Activated T-cell treated with anti-CD3 and anti-CD28 coated beads, Interleukin-2, amount 50 U/mL, for 24 hours (primary cell): ENCODE data around the gene NOS3.

Source experiments
- DNase-seq: peaks from one replicate; pipeline ENCODE4 v3.0.0-alpha.2; 2020
- H3K27ac Mint-ChIP-seq: 2 replicates; pipeline ENCODE4 v1.8.0; 2020; ENCODE audit warnings: mild to moderate bottlenecking, mixed read lengths
- H3K27me3 Mint-ChIP-seq: 2 replicates; pipeline ENCODE4 v1.8.0; 2020; ENCODE audit warnings: mixed read lengths
- H3K36me3 Mint-ChIP-seq: 2 replicates; pipeline ENCODE4 v1.8.0; 2020; ENCODE audit warnings: low read depth, mixed read lengths
- H3K4me1 Mint-ChIP-seq: 2 replicates; pipeline ENCODE4 v1.8.0; 2020; ENCODE audit warnings: low read depth, mixed read lengths
- H3K4me3 Mint-ChIP-seq: 2 replicates; pipeline ENCODE4 v1.8.0; 2020; ENCODE audit warnings: mild to moderate bottlenecking, moderate library complexity, mixed read lengths
- H3K9me3 Mint-ChIP-seq: 2 replicates; pipeline ENCODE4 v1.8.0; 2020; ENCODE audit warnings: mixed read lengths

Gene NOS3

DNA sequence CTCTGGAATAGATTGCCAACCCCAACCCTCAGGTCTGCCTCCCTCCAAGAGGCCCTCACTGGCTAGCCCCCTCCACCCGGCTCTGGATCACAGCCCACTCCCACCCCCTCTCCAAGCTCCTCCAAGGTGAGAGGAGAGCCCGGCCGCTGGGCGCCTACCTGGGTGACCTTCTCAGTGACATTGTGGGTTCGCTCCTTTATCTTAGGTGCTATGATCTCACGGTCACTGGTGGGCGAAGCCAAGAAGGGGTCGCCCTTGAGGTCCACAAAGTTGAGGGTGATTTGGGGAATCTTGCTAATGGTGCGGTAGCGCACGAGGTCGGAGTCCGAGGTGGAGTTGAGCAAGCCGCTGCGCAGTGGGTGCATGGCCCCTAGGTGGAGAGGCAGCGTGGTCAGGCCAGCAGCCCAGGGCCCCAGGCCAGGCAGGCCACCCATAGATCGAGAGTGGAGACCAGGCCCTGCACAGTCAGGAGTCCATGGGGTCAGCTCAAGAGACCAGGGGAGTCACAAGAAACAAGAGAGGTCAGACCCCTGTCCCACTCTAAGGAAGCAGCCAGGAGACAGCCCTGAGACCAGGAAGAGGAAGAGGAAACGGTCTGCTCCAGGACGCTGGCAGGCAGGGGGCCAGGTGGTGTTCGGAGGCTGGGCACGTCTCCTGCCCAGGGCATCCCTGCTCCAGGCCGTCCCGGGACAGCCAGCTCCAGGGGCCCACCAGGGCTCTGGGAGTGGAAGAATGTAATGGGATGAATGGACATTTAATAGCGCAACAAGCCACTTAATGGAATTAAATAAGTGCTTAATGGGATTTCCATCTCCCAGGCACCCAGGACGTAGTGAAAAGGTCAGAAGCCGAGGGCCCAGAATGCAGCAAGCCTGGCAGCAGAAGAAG lies 33.4 kb upstream of the NOS3 start:
- H3K4me3 Mint-ChIP-seq = no peak overlapping the region
- H3K4me1 Mint-ChIP-seq = peaks cover 8% of the 10 kb centered on the region
- H3K27me3 Mint-ChIP-seq = peaks cover 52% of the 10 kb centered on the region
- no peak overlapping the region for H3K27ac Mint-ChIP-seq
- H3K36me3 Mint-ChIP-seq = no peaks in the 10 kb centered on the region
- no peak for DNase-seq
- H3K9me3 Mint-ChIP-seq = no peaks in the 10 kb centered on the region

DNA sequence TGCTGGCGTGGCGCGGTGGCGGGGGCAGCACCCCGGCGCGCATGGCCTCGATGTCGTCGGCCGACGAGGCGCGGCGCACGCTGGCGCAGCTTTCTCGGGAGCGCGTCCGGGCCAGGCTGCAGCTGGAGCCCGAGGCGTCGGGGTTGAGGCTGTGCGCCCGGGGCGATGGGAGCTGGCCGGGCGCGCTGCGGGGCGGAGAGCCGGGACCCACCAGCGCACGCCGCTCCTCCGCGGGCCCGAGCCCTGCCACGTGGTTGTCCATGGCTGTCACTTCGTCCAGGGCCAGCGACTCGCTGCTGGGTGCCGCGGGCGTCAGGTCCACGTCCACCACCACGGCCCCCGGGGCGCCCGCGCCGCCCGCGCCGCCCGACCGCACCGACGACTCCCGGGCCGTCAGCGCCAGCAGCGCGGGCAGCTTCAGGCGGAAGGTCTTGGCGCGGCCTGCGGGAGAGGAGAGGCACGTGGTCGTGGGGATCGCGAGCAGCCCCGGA lies 32.7 kb upstream of the NOS3 start:
- H3K36me3 Mint-ChIP-seq = no peaks in the 10 kb centered on the region
- H3K4me3 Mint-ChIP-seq = no peak overlapping the region
- no peaks in the 10 kb centered on the region for H3K9me3 Mint-ChIP-seq
- peaks cover 54% of the 10 kb centered on the region for H3K27me3 Mint-ChIP-seq
- H3K4me1 Mint-ChIP-seq = peaks cover 8% of the 10 kb centered on the region
- H3K27ac Mint-ChIP-seq = no peak overlapping the region
- no peak for DNase-seq

DNA sequence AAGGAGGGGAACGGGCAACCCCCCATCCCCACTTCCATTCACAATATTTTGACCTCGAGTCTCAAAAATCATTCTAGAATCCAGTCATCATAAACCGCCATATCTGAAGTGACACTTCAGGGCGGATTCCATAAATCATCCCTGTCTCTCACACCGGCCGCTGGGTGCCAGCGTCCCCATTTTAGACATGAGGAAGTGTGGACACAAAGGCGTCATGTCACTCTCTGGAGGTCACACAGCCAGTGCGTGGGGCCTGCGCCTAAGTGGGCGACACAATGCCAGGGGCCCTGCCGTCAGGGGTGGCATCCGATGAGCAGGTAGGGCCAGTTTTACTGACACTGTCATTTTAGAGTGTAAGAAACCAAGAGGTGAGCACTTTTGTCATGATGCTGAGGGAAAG lies 32.2 kb upstream of the NOS3 start:
- no peak overlapping the region for H3K4me3 Mint-ChIP-seq
- no peaks in the 10 kb centered on the region for H3K36me3 Mint-ChIP-seq
- H3K27me3 Mint-ChIP-seq = peaks cover 54% of the 10 kb centered on the region
- H3K9me3 Mint-ChIP-seq = no peaks in the 10 kb centered on the region
- no peak for DNase-seq
- H3K4me1 Mint-ChIP-seq = peaks cover 8% of the 10 kb centered on the region
- H3K27ac Mint-ChIP-seq = no peak overlapping the region

DNA sequence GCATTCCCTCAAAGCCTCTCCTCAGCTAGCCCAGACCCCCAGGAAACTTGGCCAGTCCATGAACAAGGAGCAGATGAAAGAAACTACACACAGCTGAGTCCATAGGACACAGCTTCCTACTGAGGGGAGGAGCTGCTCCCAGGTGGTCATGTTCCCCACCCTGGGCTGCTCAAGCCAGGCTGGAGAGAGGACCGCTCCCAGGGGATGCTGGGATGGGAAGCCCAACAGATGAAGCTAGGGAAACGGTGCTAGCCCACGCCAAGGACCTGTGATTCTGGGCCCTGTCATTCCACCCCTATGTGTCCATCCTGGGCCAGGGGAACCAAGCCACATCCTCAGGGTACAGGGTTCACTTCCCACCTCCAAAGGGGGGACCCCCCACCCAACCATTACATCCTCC lies 31.7 kb upstream of the NOS3 start:
- Mint-ChIP-seq H3K9me3 (no peaks in the 10 kb centered on the region), H3K27me3 (peaks cover 54% of the 10 kb centered on the region), H3K27ac (no peak overlapping the region), H3K36me3 (no peaks in the 10 kb centered on the region), H3K4me3 (no peak overlapping the region), H3K4me1 (peaks cover 8% of the 10 kb centered on the region)
- DNase-seq = no peak

DNA sequence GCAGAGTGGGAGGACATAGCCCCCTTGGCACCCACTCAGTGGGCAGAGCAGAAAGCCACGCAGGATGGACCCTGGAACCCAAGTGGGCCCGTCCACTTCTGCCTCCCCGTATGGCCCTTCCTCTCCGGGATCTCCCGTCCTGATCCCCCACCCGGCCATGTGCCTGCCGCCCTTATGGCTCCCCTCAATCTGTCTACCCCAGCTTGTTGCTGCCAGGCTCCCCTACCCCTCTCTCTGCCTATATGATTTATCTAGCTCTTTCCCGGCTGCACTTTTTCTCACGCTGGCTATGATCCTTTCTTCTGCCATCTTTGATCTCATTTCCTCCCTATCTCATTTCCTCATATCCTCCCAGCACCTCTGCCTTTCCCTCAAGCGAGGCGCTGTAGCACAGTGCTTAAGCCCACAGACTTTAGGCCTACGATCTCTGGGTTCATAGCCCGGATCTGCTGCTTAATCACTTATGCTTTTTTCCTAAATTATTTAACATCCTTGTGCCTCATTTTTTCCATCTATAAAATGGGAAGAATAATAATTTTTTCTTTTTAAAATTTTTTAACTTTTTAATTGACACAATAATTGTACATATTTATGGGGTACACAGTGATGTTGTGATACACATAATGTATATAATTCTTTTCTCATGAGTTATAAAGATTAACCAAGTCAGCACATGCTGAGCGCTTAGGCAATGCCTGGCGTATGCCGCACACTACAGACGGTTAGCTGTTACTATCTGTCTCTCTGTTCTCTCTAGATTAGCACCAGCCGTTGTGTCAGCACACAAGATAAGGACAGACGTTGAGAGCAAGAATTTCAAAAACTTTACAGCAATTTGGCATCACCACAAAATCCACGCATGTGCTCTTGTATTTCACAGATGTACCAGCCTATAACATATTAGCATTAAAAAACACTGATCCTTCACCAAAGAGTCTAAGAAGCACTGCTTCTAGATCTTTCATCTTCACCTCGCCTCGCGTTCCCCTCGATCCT lies 30.8 kb upstream of the NOS3 start:
- H3K27ac Mint-ChIP-seq = no peak overlapping the region
- DNase-seq = no peak
- no peaks in the 10 kb centered on the region for H3K9me3 Mint-ChIP-seq
- H3K27me3 Mint-ChIP-seq = peaks cover 46% of the 10 kb centered on the region
- no peaks in the 10 kb centered on the region for H3K36me3 Mint-ChIP-seq
- no peak overlapping the region for H3K4me3 Mint-ChIP-seq
- H3K4me1 Mint-ChIP-seq = peaks cover 8% of the 10 kb centered on the region

DNA sequence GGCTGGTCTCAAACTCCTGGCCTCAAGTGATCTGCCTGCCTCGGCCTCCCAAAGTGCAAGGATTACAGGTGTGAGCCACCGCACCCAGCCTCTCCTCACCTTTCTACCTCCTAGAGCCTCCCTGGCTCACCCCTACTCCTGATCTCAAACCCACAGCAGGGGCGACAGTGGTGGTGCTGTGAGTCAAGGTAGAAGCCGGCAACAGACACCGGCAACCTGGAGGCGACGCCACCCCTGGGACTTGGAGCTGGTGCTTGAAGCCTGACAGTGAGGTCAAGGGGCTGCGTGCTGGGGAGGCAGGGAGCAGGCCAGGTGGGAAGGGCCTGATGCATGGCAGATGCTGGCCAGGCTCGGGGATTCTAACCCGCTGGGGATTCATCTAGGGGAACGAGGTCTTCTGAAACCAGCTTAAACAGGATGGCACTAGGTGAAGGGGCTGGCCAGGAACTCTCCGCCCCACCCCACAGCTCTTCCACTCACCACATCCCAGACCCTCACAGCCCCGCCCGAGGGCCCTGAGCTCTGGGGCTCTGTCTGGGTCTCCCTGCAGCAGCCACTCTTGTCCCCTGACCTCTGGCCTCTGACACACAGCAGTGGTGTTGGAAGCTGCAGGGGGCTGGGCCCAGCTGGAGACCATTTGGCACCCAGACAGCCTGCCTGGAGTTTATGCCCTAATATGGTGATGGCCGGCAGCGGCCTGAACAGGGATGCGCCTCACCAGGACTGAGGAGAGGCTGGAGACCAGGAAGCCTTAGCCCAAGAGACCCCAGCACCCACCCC lies 29.1 kb upstream of the NOS3 start:
- Mint-ChIP-seq H3K27me3 (peaks cover 38% of the 10 kb centered on the region), H3K4me3 (no peak overlapping the region), H3K9me3 (no peaks in the 10 kb centered on the region), H3K4me1 (peaks cover 6% of the 10 kb centered on the region), H3K36me3 (no peaks in the 10 kb centered on the region), H3K27ac (no peak overlapping the region)
- no peak for DNase-seq

DNA sequence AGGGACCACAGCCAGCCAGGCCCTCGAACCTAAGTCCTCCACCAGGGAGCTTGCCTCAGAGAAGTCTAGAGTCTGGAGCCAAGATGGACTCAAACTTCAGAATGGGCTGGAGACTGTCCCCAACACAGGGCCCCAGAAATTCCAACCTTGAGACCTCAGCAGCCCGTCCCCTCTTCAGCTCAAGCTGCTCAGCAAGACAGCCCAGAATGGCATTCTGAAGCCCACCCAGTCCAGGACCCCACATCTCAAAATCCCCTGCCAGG lies 28.6 kb upstream of the NOS3 start:
- DNase-seq = no peak
- H3K4me1 Mint-ChIP-seq = peaks cover 6% of the 10 kb centered on the region
- H3K27me3 Mint-ChIP-seq = peaks cover 32% of the 10 kb centered on the region
- H3K9me3 Mint-ChIP-seq = no peaks in the 10 kb centered on the region
- no peak overlapping the region for H3K4me3 Mint-ChIP-seq
- no peak overlapping the region for H3K27ac Mint-ChIP-seq
- no peaks in the 10 kb centered on the region for H3K36me3 Mint-ChIP-seq

DNA sequence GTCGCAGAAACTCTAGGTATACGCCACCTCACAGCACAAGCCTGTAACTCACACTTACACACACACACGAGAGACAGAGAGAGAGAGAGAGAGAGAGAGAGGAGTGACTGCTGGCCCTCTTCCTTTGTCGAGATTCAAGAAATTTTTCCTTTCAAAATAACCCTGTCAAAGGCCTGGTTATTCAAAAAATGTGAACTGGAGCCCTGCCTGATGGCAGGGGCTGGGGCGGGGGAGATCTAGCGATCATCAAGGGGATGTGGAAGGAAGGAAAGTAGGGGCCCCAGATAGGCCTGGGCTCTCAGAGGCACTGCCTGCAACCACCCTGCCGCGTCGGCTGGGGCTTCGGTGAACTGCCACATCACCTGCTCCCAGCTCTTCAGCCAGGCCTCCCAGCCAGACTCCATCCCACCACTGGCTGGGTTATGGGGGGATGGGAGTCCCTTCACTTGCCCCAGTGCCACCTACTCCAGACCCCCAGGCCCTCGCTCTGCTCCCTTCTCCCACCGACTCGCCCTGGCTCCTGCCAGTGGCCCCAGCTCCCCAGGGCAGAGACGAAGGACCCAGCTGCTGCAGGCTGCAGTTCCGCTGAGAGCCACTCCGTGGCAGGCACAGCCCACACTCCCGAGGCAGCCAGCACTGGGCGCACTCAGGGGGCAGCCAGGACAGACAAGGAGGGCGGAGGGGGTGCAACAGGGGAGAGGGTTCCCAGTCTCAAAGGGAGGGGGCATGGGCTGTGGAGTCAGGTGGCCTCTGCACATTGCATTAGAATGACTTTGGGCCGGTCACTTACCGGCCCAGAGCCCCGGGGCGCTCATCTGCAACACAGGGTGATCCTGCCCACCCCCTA lies 28.0 kb upstream of the NOS3 start:
- Mint-ChIP-seq H3K4me3 (no peak overlapping the region), H3K27me3 (peaks cover 27% of the 10 kb centered on the region)
- DNase-seq = peak; percentile 74

DNA sequence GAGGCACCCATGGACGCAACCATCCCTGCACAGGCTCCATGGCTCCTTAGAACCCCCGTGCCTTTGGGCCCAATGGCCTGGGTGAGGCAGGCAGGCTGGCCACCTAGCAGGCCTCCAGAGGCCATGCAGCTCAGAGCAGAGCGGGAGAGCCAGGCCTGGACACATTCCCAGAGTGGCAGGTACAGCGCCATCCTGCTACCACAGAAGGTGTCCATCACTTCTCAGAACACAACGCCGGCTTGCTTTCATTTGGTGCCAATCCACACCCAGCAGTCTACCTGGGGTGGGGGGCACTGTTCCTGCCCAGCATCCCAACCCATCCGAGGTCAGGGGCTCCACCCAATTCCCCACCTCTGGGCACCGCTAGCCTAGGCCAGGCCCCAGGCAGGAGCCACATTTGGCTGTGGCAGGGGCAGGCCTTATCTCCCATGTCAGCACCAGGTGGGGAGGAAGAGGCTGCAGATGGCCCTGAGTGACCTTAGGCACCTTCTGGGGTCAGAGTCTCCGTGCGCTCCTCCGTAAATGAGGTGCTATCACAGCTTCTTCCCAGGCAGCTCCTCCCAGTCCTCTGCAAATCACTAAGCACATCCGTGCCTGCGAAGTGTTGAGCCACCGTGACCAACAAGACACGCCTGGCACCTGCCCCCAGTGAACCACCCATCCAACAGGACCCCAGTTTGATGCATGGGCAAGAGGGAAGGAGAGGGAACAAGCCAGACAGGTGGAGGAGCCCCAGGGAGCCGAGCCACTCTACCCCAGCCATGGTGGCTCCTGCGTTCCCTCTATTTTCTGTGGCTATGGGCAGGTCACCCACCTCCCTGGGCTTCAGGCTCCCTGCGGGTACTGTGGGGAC lies 26.9 kb upstream of the NOS3 start:
- Mint-ChIP-seq H3K4me3 (no peak overlapping the region), H3K36me3 (no peaks in the 10 kb centered on the region), H3K9me3 (no peaks in the 10 kb centered on the region), H3K27ac (no peak overlapping the region), H3K4me1 (peaks cover 2% of the 10 kb centered on the region), H3K27me3 (peaks cover 20% of the 10 kb centered on the region)
- no peak for DNase-seq

More for the DNA sequence above, 28.0 kb upstream of the NOS3 start:
- peaks cover 4% of the 10 kb centered on the region for H3K4me1 Mint-ChIP-seq
- no peaks in the 10 kb centered on the region for H3K9me3 Mint-ChIP-seq
- H3K36me3 Mint-ChIP-seq = no peaks in the 10 kb centered on the region
- H3K27ac Mint-ChIP-seq = no peak overlapping the region

DNA sequence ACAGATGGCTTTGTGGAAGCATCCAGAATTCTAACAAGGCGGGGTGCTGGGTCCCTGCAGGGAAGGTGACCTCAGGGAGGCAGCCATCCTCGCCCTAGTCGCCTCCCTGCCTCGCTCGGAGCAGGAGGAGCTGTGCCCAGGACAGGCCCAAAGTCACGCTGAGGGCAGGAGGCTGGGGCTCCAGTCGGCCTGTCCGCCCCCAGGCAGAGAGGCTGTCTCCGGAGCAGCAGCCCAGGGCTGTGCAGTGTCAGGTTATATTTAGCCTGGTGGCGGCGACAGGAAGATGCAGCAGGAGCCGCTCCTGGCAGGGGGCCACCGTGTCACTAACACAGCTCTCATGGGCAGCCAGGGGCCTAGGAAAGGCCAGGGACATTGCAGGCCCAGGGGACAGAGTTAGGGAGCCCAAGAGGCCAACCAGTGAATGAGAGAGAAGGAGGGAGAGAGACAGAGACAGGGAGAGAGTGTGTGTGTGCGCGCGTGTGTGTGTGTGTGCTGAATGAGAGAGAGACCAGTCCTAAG lies 26.2 kb upstream of the NOS3 start:
- Mint-ChIP-seq H3K27ac (no peak overlapping the region), H3K4me3 (no peak overlapping the region), H3K27me3 (peaks cover 13% of the 10 kb centered on the region), H3K9me3 (no peaks in the 10 kb centered on the region), H3K36me3 (no peaks in the 10 kb centered on the region), H3K4me1 (peaks cover 4% of the 10 kb centered on the region)
- DNase-seq = no peak

DNA sequence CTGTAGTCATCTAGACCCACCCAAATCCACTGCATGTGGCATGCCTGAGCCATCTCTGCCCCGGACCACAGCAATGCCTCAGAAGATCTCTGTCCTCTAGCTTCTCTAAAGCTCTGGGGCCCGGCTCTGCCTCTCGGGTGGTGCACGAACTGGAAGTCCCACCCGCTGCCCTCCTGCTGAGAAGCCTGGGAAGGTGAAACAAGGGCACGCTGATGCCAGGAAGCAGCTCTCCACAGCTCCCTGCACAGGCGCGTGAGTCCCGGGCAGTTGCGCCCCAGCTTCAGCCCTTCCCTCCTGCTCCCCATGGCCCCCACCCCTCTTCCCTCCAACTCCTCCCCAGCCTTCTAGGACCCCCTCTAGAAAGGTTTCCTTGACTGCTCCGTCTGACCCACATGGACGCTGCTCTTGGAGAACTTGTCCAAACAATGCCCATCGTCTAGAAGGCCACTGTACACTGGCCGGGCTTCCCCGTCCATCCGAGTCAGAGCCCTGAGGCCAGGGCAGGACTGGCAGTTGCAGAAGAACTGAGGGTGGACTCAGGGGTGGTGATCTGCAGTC lies 25.5 kb upstream of the NOS3 start:
- Mint-ChIP-seq H3K4me3 (no peak overlapping the region), H3K9me3 (no peaks in the 10 kb centered on the region), H3K4me1 (peaks cover 3% of the 10 kb centered on the region), H3K27me3 (peaks cover 8% of the 10 kb centered on the region), H3K27ac (no peak overlapping the region), H3K36me3 (no peaks in the 10 kb centered on the region)
- no peak for DNase-seq

DNA sequence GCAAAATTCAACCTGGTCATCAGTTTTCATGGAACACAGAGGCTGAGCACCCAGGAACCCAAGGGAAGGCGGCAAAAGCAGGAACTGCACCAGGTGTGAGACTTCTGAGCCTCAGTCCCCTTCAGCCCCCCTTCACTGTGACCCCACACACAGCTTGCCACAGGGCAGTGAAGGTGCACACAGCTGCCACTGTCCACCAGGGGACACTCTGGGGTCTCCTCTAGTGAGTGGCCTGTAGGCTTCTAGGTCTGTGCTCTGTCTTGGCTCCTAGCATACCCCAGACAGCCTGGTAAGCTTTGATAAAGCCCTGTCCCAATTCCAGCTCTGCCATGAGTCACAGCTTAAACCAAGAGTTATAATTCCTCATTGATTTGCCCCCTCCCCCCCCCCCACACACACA lies 24.8 kb upstream of the NOS3 start:
- no peak overlapping the region for H3K27ac Mint-ChIP-seq
- H3K4me1 Mint-ChIP-seq = peaks cover 3% of the 10 kb centered on the region
- no peaks in the 10 kb centered on the region for H3K9me3 Mint-ChIP-seq
- no peak overlapping the region for H3K4me3 Mint-ChIP-seq
- H3K36me3 Mint-ChIP-seq = no peaks in the 10 kb centered on the region
- no peak for DNase-seq
- peaks cover 4% of the 10 kb centered on the region for H3K27me3 Mint-ChIP-seq
